Ectodermal cell (in vitro differentiated cells): ENCODE results near the gene SNX4.

Experiments used
- H3K27ac ChIP-seq: 2 replicates; pipeline ENCODE4 v1.7.0; 2013; ENCODE audit warnings: mild to moderate bottlenecking, low read depth, low read length; ENCODE audit not compliant: insufficient read depth, poor library complexity, severe bottlenecking
- H3K27me3 ChIP-seq: 2 replicates; pipeline ENCODE4 v1.7.0; 2013; ENCODE audit warnings: mild to moderate bottlenecking, low read length; ENCODE audit not compliant: insufficient read depth, control insufficient read depth, poor library complexity, severe bottlenecking
- H3K36me3 ChIP-seq: one replicate; pipeline ENCODE4 v1.7.0; 2013; ENCODE audit warnings: low read length; ENCODE audit not compliant: control insufficient read depth, insufficient read depth
- H3K4me1 ChIP-seq: one replicate; pipeline ENCODE4 v1.7.0; 2013; ENCODE audit warnings: low read length; ENCODE audit not compliant: control insufficient read depth, insufficient read depth
- H3K4me3 ChIP-seq: 2 replicates; pipeline ENCODE4 v1.7.0; 2013; ENCODE audit warnings: low read depth, low read length, control low read depth; ENCODE audit not compliant: insufficient read depth
- H3K9me3 ChIP-seq: 2 replicates; pipeline ENCODE4 v1.7.0; 2013; ENCODE audit warnings: mild to moderate bottlenecking, low read length, moderate library complexity; ENCODE audit not compliant: control insufficient read depth
- WGBS, 2 experiments: methylation state at CpG; one replicate each; pipeline ENCODE4 v1.1.7; 2013; ENCODE audit warnings: missing lambda C conversion rate in 2 of 2; 5-methylcytosine and 5-hydroxymethylcytosine counted together

SNX4 gene

GRCh38 chr3:125477701-125478100, 42.3 kb downstream of the SNX4 start:
- Histone ChIP-seq H3K9me3 (no peaks in the 10 kb centered on the region), H3K36me3 (peaks cover 8% of the 10 kb centered on the region), H3K4me1 (no peaks in the 10 kb centered on the region), H3K27me3 (no peaks in the 10 kb centered on the region), H3K27ac (no peak overlapping the region), H3K4me3 (no peak overlapping the region)
- WGBS, 2 experiments, result 90 to 91% methylated on average over 1 of the region's 1 CpG

- no peak overlapping the region for H3K27ac ChIP-seq
- no peaks in the 10 kb centered on the region for H3K27me3 ChIP-seq
- 86 to 100% methylated on average over 1 of the region's 1 CpG for WGBS, 2 experiments
- peaks cover 37% of the 10 kb centered on the region for H3K36me3 ChIP-seq
- no peak overlapping the region for H3K4me3 ChIP-seq
- H3K9me3 ChIP-seq, result no peaks in the 10 kb centered on the region
- H3K4me1 ChIP-seq, result no peaks in the 10 kb centered on the region
These were observed 49.3 kb downstream of the SNX4 start for GRCh38 chr3:125470671-125471070.

GRCh38 chr3:125462722-125463299, 57.2 kb downstream of the SNX4 start:
- H3K36me3 ChIP-seq, result peaks cover 15% of the 10 kb centered on the region
- WGBS, 2 experiments, result 94 to 97% methylated on average over 5 of the region's 5 CpGs
- H3K27ac ChIP-seq, result no peak overlapping the region
- no peaks in the 10 kb centered on the region for H3K27me3 ChIP-seq
- no peaks in the 10 kb centered on the region for H3K9me3 ChIP-seq
- H3K4me3 ChIP-seq, result no peak overlapping the region
- H3K4me1 ChIP-seq, result no peaks in the 10 kb centered on the region

- Histone ChIP-seq H3K27ac (no peak overlapping the region), H3K4me3 (no peak overlapping the region), H3K36me3 (peaks cover 12% of the 10 kb centered on the region), H3K4me1 (no peaks in the 10 kb centered on the region), H3K9me3 (no peaks in the 10 kb centered on the region), H3K27me3 (no peaks in the 10 kb centered on the region)
- 95 to 96% methylated on average over 6 of the region's 6 CpGs for whole genome bisulfite sequencing, 2 experiments
These were observed 58.1 kb downstream of the SNX4 start for GRCh38 chr3:125461896-125462295.

- WGBS, 2 experiments, result 96% methylated on average over 3 of the region's 3 CpGs
- Histone ChIP-seq H3K4me3 (no peak overlapping the region), H3K4me1 (no peaks in the 10 kb centered on the region), H3K9me3 (no peaks in the 10 kb centered on the region), H3K27me3 (no peaks in the 10 kb centered on the region), H3K27ac (no peak overlapping the region), H3K36me3 (peaks cover 12% of the 10 kb centered on the region)
These were observed 59.8 kb downstream of the SNX4 start for GRCh38 chr3:125460233-125460632.

GRCh38 chr3:125443923-125444322, 76.1 kb downstream of the SNX4 start:
- Histone ChIP-seq H3K9me3 (no peaks in the 10 kb centered on the region), H3K27ac (no peak overlapping the region), H3K4me3 (no peak overlapping the region), H3K36me3 (peaks cover 9% of the 10 kb centered on the region), H3K4me1 (no peaks in the 10 kb centered on the region), H3K27me3 (no peaks in the 10 kb centered on the region)
- WGBS, 2 experiments, result no CpG with 5 or more reads among the region's 1 CpG

- no peak overlapping the region for H3K4me3 ChIP-seq
- no peaks in the 10 kb centered on the region for H3K27me3 ChIP-seq
- H3K36me3 ChIP-seq, result peaks cover 9% of the 10 kb centered on the region
- WGBS, 2 experiments, result 93 to 95% methylated on average over 1 of the region's 1 CpG
- no peaks in the 10 kb centered on the region for H3K9me3 ChIP-seq
- H3K27ac ChIP-seq, result no peak overlapping the region
- no peaks in the 10 kb centered on the region for H3K4me1 ChIP-seq
These were observed 77.5 kb downstream of the SNX4 start for GRCh38 chr3:125442506-125442905.

- 92 to 95% methylated on average over 2 of the region's 2 CpGs for WGBS, 2 experiments
- H3K4me1 ChIP-seq, result no peaks in the 10 kb centered on the region
- H3K27me3 ChIP-seq, result no peaks in the 10 kb centered on the region
- no peak overlapping the region for H3K27ac ChIP-seq
- H3K9me3 ChIP-seq, result no peaks in the 10 kb centered on the region
- H3K4me3 ChIP-seq, result no peak overlapping the region
- peaks cover 3% of the 10 kb centered on the region for H3K36me3 ChIP-seq
These were observed 79.0 kb downstream of the SNX4 start for GRCh38 chr3:125440970-125441369.

- 78 to 83% methylated on average over 3 of the region's 3 CpGs for WGBS, 2 experiments
- Histone ChIP-seq H3K4me3 (no peak overlapping the region), H3K27me3 (no peaks in the 10 kb centered on the region), H3K4me1 (no peaks in the 10 kb centered on the region), H3K27ac (no peak overlapping the region), H3K36me3 (peaks cover 3% of the 10 kb centered on the region), H3K9me3 (no peaks in the 10 kb centered on the region)
These were observed 79.4 kb downstream of the SNX4 start for GRCh38 chr3:125440559-125440955.

GRCh38 chr3:125437631-125438435, 82.2 kb downstream of the SNX4 start:
- H3K27me3 ChIP-seq, result no peaks in the 10 kb centered on the region
- 57 to 59% methylated on average over 8 of the region's 9 CpGs for WGBS, 2 experiments
- H3K4me1 ChIP-seq, result no peaks in the 10 kb centered on the region
- H3K9me3 ChIP-seq, result no peaks in the 10 kb centered on the region
- H3K27ac ChIP-seq, result no peak overlapping the region
- H3K4me3 ChIP-seq, result no peak overlapping the region
- no peaks in the 10 kb centered on the region for H3K36me3 ChIP-seq
